HepG2 (cell line): ENCODE data around the gene POU6F1. TPM values are rescaled to one million over a fixed set of nuclear protein-coding genes. Genes with fewer than 3 reads are reported as not detected.
A peak's percentile ranks its signal among the peaks of the same experiment; 100 is the strongest.

Experiments used
- BRCA1 ChIP-seq: sonication (generic); formaldehyde crosslinking; IDR thresholded peaks from 2 replicates; pipeline ENCODE4 v1.4.0; 2020; ENCODE audit warnings: missing genetic modification reagents
- BRD4 ChIP-seq: sonication (generic); formaldehyde crosslinking; IDR thresholded peaks from 2 replicates; pipeline ENCODE4 v1.4.0; 2020; ENCODE audit warnings: missing genetic modification reagents
- IKZF4 ChIP-seq: sonication (generic); formaldehyde crosslinking; IDR thresholded peaks from 2 replicates; pipeline ENCODE4 v1.5.1; 2020; ENCODE audit warnings: borderline replicate concordance, mild to moderate bottlenecking, low read depth, missing genetic modification reagents; ENCODE audit errors: not compliant biosample characterization
- JUND ChIP-seq: sonication (generic); formaldehyde crosslinking; IDR thresholded peaks from 2 replicates; pipeline ENCODE4 v1.8.0; 2022; ENCODE audit warnings: mild to moderate bottlenecking, missing genetic modification reagents
- KDM5B ChIP-seq: sonication (generic); formaldehyde crosslinking; IDR thresholded peaks from 2 replicates; pipeline ENCODE4 v1.4.0; 2020; ENCODE audit warnings: missing genetic modification reagents, mild to moderate bottlenecking, borderline replicate concordance
- KLF9 ChIP-seq: IDR thresholded peaks from 2 replicates; pipeline ENCODE4 v1.6.1; 2016; ENCODE audit warnings: low read depth
- NR1H2 ChIP-seq: sonication (generic); formaldehyde crosslinking; IDR thresholded peaks from 2 replicates; pipeline ENCODE4 v1.8.1; 2022; ENCODE audit warnings: low read depth, missing genetic modification reagents, borderline replicate concordance
- SNAPC2 ChIP-seq: sonication (generic); formaldehyde crosslinking; IDR thresholded peaks from 2 replicates; pipeline ENCODE4 v1.8.1; 2022; ENCODE audit warnings: mild to moderate bottlenecking, missing genetic modification reagents
- TBP ChIP-seq: sonication (generic); formaldehyde crosslinking; IDR thresholded peaks from 2 replicates; pipeline ENCODE4 v1.5.0; 2020; ENCODE audit warnings: missing genetic modification reagents
- WIZ ChIP-seq: sonication (generic); formaldehyde crosslinking; IDR thresholded peaks from 2 replicates; pipeline ENCODE4 v1.5.1; 2020; ENCODE audit warnings: mild to moderate bottlenecking, missing genetic modification reagents
- ZBTB33 ChIP-seq: sonication (generic); formaldehyde crosslinking; IDR thresholded peaks from 2 replicates; pipeline ENCODE4 v1.4.0; 2020; ENCODE audit warnings: missing genetic modification reagents
- ZHX2 ChIP-seq, 2 experiments: sonication (generic) in 1 of 2; formaldehyde crosslinking in 1 of 2; IDR thresholded peaks; 2 replicates each; pipeline versions ENCODE4 v1.6.1 to v1.9.0; 2014 to 2022; ENCODE audit warnings: antibody characterized with exemption in 1 of 2, borderline replicate concordance in 1 of 2, inconsistent platforms in 1 of 2, low read depth in 1 of 2, missing genetic modification reagents in 1 of 2
- ZNF687 ChIP-seq: sonication (generic); formaldehyde crosslinking; IDR thresholded peaks from 2 replicates; pipeline ENCODE4 v1.5.1; 2020; ENCODE audit warnings: mild to moderate bottlenecking, missing genetic modification reagents, moderate library complexity
- ZNF891 ChIP-seq: sonication (generic); formaldehyde crosslinking; IDR thresholded peaks from 2 replicates; pipeline ENCODE4 v1.5.0; 2020; ENCODE audit warnings: mild to moderate bottlenecking, missing genetic modification reagents
- polyA plus RNA-seq, 8 experiments: library from polyadenylated mRNA; depleted of rRNA in 3 of 8; stranded (reverse) in 7 of 8; unstranded in 1 of 8; fragments of >200 nt; fragmentation: Illumina TruSeq in 4 of 8; extraction: Trizol in 4 of 8; gene quantifications; 2 replicates each; pipeline versions ENCODE4 v1.2.1 to v1.2.3, GENCODE V29; 2011 to 2016; ENCODE audit warnings: low read depth in 4 of 8, missing spikeins in 1 of 8, mixed read lengths in 1 of 8; ENCODE audit not compliant: insufficient read depth in 1 of 8
- total RNA-seq, 5 experiments: library from RNA; depleted of rRNA; stranded (reverse); fragments of >200 nt; fragmentation: Illumina TruSeq; extraction: Trizol; gene quantifications; 2 replicates each; pipeline ENCODE4 v1.2.3, GENCODE V29; 2016; ENCODE audit warnings: low read depth in 1 of 5

POU6F1 gene
- total and polyA plus RNA-seq, 2 of the 13 experiments (the other 11 are each of a cell fraction or from before 2014, with no cell fraction given) = 0.48 to 0.51 TPM

GRCh38 chr12:51197736-51198567 lies 19.9 kb downstream of the POU6F1 start (continued):
- TF ChIP-seq ZHX2 (IDR thresholded peaks at IDR 0.05; ENCODE audit: low read depth) = no peak
- no peak for TF ChIP-seq ZHX2 (CRISPR knock-in tag; IDR thresholded peaks at IDR 0.05; ENCODE audit: borderline replicate concordance)
- TF ChIP-seq JUND (CRISPR knock-in tag) = 0 out of 2 replicates have a peak, but pooled peaks have one; percentile 15
- TF ChIP-seq WIZ (CRISPR knock-in tag) = no peak
- TF ChIP-seq TBP (CRISPR knock-in tag) = no peak
- TF ChIP-seq ZNF687 (CRISPR knock-in tag) = peak; percentile 30
- no peak for TF ChIP-seq KLF9 (CRISPR knock-in tag)
- TF ChIP-seq ZNF891 (CRISPR knock-in tag) = peak; percentile 46; the same call in 1 of the 2 replicates
- no peak for TF ChIP-seq BRD4 (CRISPR knock-in tag)
- no peak for TF ChIP-seq SNAPC2 (CRISPR knock-in tag)
- TF ChIP-seq NR1H2 (CRISPR knock-in tag) = no peak
- TF ChIP-seq ZBTB33 (CRISPR knock-in tag) = no peak
- TF ChIP-seq IKZF4 (CRISPR knock-in tag) = peak; percentile 20
- TF ChIP-seq BRCA1 (CRISPR knock-in tag) = no peak
- TF ChIP-seq KDM5B (CRISPR knock-in tag) = 0 out of 2 replicates have a peak, but pooled peaks have one; percentile 30
